ENCODE measurements around the gene CNTNAP2. TPM values are rescaled to one million over a fixed set of nuclear protein-coding genes. Genes with fewer than 3 reads are reported as not detected.

Gene CNTNAP2
- total RNA-seq, 1 experiment from 2014 or later: 0.03 TPM

DNA sequence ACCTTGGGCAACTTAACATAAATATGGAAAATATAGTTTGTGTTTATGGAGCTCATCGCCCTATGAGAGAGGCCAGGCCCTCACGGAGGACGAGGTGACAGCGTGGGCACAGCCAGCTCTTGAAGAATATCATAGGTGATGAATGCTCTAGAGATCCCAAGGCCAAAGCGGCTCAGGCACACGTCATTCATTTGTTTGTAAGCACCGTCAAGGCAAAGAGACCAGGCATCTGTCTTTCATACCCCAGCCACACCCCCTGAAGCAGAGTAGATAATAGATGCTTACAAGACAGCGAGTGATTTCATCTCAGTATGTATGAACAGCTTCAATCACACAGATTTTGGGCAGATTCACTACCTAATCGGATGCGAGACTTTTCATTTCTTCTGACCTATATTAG, 2231.9 kb downstream of the CNTNAP2 start:
- in situ Hi-C loops (cut with HindIII; ENCODE audit: low pct_unique_long_range_greater_than_20kb, low sequenced_read_pairs): no loop called here
- Histone ChIP-seq H3K4me3 (ENCODE audit: low read depth in 2 of 2, low read length in 2 of 2) (no peak overlapping the region), H3K36me3 (ENCODE audit: control insufficient read depth, insufficient read depth, low read length) (no peaks in the 10 kb centered on the region), H3K4me1 (ENCODE audit: control insufficient read depth, insufficient read depth, low read length) (no peaks in the 10 kb centered on the region), H3K27ac (ENCODE audit: low read length) (no peak overlapping the region), H3K27me3 (ENCODE audit: control insufficient read depth, insufficient read depth, low read length) (no peaks in the 10 kb centered on the region), H3K9me3 (ENCODE audit: control insufficient read depth, insufficient read depth, low read depth, low read length) (no peaks in the 10 kb centered on the region)
- no peak for TF ChIP-seq TCF7L2 (IDR thresholded peaks at IDR 0.05; ENCODE audit: low read depth, low read length)
- TF ChIP-seq POLR2AphosphoS5 (IDR thresholded peaks at IDR 0.05; ENCODE audit: low read depth, low read length): no peak
- TF ChIP-seq SIN3A (IDR thresholded peaks at IDR 0.05; ENCODE audit: borderline replicate concordance, insufficient read depth, low read depth, low read length): no peak
- TF ChIP-seq, protein P1, sequence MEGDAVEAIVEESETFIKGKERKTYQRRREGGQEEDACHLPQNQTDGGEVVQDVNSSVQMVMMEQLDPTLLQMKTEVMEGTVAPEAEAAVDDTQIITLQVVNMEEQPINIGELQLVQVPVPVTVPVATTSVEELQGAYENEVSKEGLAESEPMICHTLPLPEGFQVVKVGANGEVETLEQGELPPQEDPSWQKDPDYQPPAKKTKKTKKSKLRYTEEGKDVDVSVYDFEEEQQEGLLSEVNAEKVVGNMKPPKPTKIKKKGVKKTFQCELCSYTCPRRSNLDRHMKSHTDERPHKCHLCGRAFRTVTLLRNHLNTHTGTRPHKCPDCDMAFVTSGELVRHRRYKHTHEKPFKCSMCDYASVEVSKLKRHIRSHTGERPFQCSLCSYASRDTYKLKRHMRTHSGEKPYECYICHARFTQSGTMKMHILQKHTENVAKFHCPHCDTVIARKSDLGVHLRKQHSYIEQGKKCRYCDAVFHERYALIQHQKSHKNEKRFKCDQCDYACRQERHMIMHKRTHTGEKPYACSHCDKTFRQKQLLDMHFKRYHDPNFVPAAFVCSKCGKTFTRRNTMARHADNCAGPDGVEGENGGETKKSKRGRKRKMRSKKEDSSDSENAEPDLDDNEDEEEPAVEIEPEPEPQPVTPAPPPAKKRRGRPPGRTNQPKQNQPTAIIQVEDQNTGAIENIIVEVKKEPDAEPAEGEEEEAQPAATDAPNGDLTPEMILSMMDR (IDR thresholded peaks at IDR 0.05): no peak
- no peak for DNase-seq (ENCODE audit: low read depth, low spot score)
- POLR2A ChIA-PET: no interaction called here
- ATAC-seq: no peak
- intact Hi-C loops (cut with micrococcal nuclease; ENCODE audit: unreplicated experiment): no loop called here
- CTCF ChIA-PET: no interaction called here
- BruUV-seq (replicated peaks): no TSS peak

DNA sequence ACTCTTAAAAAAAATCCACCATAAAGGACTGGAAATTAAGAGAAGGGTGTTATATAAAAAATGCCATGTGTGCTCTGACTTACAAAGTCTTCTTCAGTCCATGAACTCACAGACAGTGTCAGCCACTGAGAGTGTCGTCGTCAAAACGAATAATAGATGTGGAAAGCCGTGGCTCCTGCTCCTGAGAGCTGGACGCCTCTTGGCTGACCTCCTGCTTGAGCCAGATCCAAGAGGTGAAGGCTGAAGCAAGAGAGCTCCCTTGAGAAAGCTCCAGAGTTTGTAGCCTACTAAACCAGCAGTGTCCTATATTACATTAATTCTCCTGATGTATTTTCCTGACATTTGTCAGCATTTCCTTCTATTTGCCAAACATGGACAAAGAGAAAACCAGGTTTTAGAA, 2239.7 kb downstream of the CNTNAP2 start:
- intact Hi-C loops (cut with micrococcal nuclease; ENCODE audit: unreplicated experiment): no loop called here
- TF ChIP-seq TCF7L2 (IDR thresholded peaks at IDR 0.05; ENCODE audit: low read depth, low read length) (no peak), POLR2AphosphoS5 (IDR thresholded peaks at IDR 0.05; ENCODE audit: low read depth, low read length) (no peak), SIN3A (IDR thresholded peaks at IDR 0.05; ENCODE audit: borderline replicate concordance, insufficient read depth, low read depth, low read length) (no peak)
- TF ChIP-seq, protein P2, sequence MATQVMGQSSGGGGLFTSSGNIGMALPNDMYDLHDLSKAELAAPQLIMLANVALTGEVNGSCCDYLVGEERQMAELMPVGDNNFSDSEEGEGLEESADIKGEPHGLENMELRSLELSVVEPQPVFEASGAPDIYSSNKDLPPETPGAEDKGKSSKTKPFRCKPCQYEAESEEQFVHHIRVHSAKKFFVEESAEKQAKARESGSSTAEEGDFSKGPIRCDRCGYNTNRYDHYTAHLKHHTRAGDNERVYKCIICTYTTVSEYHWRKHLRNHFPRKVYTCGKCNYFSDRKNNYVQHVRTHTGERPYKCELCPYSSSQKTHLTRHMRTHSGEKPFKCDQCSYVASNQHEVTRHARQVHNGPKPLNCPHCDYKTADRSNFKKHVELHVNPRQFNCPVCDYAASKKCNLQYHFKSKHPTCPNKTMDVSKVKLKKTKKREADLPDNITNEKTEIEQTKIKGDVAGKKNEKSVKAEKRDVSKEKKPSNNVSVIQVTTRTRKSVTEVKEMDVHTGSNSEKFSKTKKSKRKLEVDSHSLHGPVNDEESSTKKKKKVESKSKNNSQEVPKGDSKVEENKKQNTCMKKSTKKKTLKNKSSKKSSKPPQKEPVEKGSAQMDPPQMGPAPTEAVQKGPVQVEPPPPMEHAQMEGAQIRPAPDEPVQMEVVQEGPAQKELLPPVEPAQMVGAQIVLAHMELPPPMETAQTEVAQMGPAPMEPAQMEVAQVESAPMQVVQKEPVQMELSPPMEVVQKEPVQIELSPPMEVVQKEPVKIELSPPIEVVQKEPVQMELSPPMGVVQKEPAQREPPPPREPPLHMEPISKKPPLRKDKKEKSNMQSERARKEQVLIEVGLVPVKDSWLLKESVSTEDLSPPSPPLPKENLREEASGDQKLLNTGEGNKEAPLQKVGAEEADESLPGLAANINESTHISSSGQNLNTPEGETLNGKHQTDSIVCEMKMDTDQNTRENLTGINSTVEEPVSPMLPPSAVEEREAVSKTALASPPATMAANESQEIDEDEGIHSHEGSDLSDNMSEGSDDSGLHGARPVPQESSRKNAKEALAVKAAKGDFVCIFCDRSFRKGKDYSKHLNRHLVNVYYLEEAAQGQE (IDR thresholded peaks at IDR 0.05; ENCODE audit: insufficient read depth in 1 of 2, low read depth in 2 of 2, low read length in 1 of 2): no peak
- TF ChIP-seq, protein P1 (IDR thresholded peaks at IDR 0.05): no peak
- Histone ChIP-seq H3K27me3 (ENCODE audit: control insufficient read depth, insufficient read depth, low read length) (no peaks in the 10 kb centered on the region; the same call in 1 of the 2 replicates), H3K36me3 (ENCODE audit: control insufficient read depth, insufficient read depth, low read length) (no peaks in the 10 kb centered on the region), H3K27ac (ENCODE audit: low read length) (no peak overlapping the region), H3K9me3 (ENCODE audit: control insufficient read depth, insufficient read depth, low read depth, low read length) (no peaks in the 10 kb centered on the region), H3K4me3 (ENCODE audit: low read depth in 2 of 2, low read length in 2 of 2) (no peak overlapping the region), H3K4me1 (ENCODE audit: control insufficient read depth, insufficient read depth, low read length) (no peaks in the 10 kb centered on the region)
- POLR2A ChIA-PET: no interaction called here
- in situ Hi-C loops (cut with HindIII; ENCODE audit: low pct_unique_long_range_greater_than_20kb, low sequenced_read_pairs): no loop called here
- no peak for ATAC-seq
- CTCF ChIA-PET: no interaction called here
- no peak for DNase-seq (ENCODE audit: low read depth, low spot score)
- BruUV-seq (replicated peaks): no TSS peak
